ENCODE results near the gene SSC5D. TPM values are rescaled to one million over a fixed set of nuclear protein-coding genes. Genes with fewer than 3 reads are reported as not detected.

The SSC5D gene
- total RNA-seq, 1 donor: 77.4 TPM

DNA sequence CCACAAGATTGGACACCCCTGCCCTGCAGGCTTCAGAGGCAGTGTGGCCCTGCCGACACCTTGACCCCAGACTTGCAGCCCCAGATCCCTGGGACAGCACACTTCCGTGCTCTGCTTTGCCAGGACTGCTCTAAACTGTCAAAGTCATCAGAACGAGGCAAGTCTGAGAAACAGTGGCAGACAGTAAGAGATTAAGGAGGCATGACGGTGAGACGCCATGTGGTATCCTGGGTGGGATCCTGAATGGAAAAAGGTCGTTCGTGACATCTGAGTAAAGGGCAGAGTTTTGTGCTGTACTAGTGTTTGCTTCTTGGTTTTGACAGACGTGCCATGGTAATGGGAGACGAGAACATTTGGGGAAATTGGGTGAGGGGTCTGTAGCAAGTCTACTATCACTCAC lies 78.6 kb downstream of the SSC5D start:
- DNase-seq (ENCODE audit: insufficient read length, low spot score, missing footprints): peak; percentile 21
- H3K4me2 ChIP-seq (ENCODE audit: insufficient read depth, low read length): no peak overlapping the region
- no peaks in the 10 kb centered on the region for H3K4me1 ChIP-seq (ENCODE audit: insufficient read depth, low read length)
- no peak overlapping the region for H3K27ac ChIP-seq (ENCODE audit: low read depth, low read length)
- no peaks in the 10 kb centered on the region for H3K36me3 ChIP-seq (ENCODE audit: insufficient read depth, low read length)
- no peaks in the 10 kb centered on the region for H3K27me3 ChIP-seq (ENCODE audit: insufficient read depth, low read length)
- no peak overlapping the region for H2AFZ ChIP-seq (ENCODE audit: low read length)
- no peaks in the 10 kb centered on the region for H3K9me3 ChIP-seq (ENCODE audit: low read depth, low read length)
- no peak overlapping the region for H3K4me3 ChIP-seq (ENCODE audit: insufficient read depth, low read length)
- H4K20me1 ChIP-seq (ENCODE audit: insufficient read depth, low read length): no peaks in the 10 kb centered on the region
- no peaks in the 10 kb centered on the region for H3K79me2 ChIP-seq (ENCODE audit: insufficient read depth, low read length)
- TF ChIP-seq, protein P1, sequence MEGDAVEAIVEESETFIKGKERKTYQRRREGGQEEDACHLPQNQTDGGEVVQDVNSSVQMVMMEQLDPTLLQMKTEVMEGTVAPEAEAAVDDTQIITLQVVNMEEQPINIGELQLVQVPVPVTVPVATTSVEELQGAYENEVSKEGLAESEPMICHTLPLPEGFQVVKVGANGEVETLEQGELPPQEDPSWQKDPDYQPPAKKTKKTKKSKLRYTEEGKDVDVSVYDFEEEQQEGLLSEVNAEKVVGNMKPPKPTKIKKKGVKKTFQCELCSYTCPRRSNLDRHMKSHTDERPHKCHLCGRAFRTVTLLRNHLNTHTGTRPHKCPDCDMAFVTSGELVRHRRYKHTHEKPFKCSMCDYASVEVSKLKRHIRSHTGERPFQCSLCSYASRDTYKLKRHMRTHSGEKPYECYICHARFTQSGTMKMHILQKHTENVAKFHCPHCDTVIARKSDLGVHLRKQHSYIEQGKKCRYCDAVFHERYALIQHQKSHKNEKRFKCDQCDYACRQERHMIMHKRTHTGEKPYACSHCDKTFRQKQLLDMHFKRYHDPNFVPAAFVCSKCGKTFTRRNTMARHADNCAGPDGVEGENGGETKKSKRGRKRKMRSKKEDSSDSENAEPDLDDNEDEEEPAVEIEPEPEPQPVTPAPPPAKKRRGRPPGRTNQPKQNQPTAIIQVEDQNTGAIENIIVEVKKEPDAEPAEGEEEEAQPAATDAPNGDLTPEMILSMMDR (IDR thresholded peaks at IDR 0.05; ENCODE audit: extremely low read depth, low read depth, low read length): no peak

DNA sequence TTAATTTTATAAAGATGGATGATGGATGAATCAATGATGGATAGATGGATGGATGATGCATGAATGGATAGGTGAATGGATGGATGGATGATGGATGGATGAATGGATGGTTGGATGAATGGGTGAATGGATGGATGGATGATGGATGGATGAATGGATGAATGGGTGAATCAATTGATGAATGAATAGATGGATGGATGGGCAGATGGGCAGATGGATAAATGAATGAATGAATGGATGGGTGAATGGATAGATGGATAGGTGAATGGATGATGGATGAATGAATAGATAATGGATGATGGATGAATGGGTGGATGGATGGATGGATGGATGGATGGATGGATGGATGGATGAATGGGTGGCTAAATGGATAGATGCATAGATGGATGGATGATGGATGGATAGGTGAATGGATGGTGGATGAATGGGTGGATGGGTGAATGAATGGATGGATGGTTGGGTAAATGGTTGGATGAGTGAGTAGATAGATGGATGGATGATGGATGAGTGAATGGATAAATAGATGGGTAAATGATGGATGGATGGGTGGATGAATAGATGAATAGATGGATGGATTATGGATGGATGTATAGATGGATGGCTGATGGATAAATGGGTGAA lies 79.6 kb downstream of the SSC5D start:
- DNase-seq (ENCODE audit: insufficient read length, low spot score, missing footprints): no peak
- H3K27ac ChIP-seq (ENCODE audit: low read depth, low read length): no peak overlapping the region
- no peaks in the 10 kb centered on the region for H3K27me3 ChIP-seq (ENCODE audit: insufficient read depth, low read length)
- TF ChIP-seq, protein P1 (IDR thresholded peaks at IDR 0.05; ENCODE audit: extremely low read depth, low read depth, low read length): no peak
- H3K4me3 ChIP-seq (ENCODE audit: insufficient read depth, low read length): no peak overlapping the region
- H3K4me2 ChIP-seq (ENCODE audit: insufficient read depth, low read length): no peak overlapping the region
- no peaks in the 10 kb centered on the region for H4K20me1 ChIP-seq (ENCODE audit: insufficient read depth, low read length)
- no peaks in the 10 kb centered on the region for H3K36me3 ChIP-seq (ENCODE audit: insufficient read depth, low read length)
- H3K4me1 ChIP-seq (ENCODE audit: insufficient read depth, low read length): no peaks in the 10 kb centered on the region
- H3K9me3 ChIP-seq (ENCODE audit: low read depth, low read length): no peaks in the 10 kb centered on the region
- no peaks in the 10 kb centered on the region for H3K79me2 ChIP-seq (ENCODE audit: insufficient read depth, low read length)
- no peak overlapping the region for H2AFZ ChIP-seq (ENCODE audit: low read length)

Other genes starting within 250 kb of the SSC5D start
- 27.1 and 32.6 TPM in 2 replicates for gene PPP6R1, start 229.4 kb upstream of the SSC5D start, total RNA-seq
- 20.6 and 26.4 TPM in 2 replicates for gene HSPBP1, start 208.3 kb upstream of the SSC5D start, total RNA-seq
- 1.8 and 4.0 TPM in 2 replicates for gene BRSK1, start 204.4 kb upstream of the SSC5D start, total RNA-seq
- under 0.01 and 0.29 TPM in 2 replicates for gene TMEM150B, start 163.1 kb upstream of the SSC5D start, total RNA-seq
- gene KMT5C, start 148.6 kb upstream of the SSC5D start, total RNA-seq: 9.7 and 10.9 TPM in 2 replicates
- not detected in 2 replicates for gene COX6B2, start 133.7 kb upstream of the SSC5D start, total RNA-seq
- not detected in 2 replicates for gene GARIN5B, start 125.2 kb upstream of the SSC5D start, total RNA-seq
- gene IL11, start 118.0 kb upstream of the SSC5D start, total RNA-seq: 0.36 and 1.2 TPM in 2 replicates
- not detected in 2 replicates for gene TMEM190, start 111.6 kb upstream of the SSC5D start, total RNA-seq
- 0.29 TPM in 1 of 2 replicates, not detected in the other for gene TMEM238, start 104.1 kb upstream of the SSC5D start, total RNA-seq
- gene RPL28, start 102.5 kb upstream of the SSC5D start, total RNA-seq: 223 and 310 TPM in 2 replicates
- 37.3 and 66.9 TPM in 2 replicates for gene UBE2S, start 80.6 kb upstream of the SSC5D start, total RNA-seq
- gene SHISA7, start 45.1 kb upstream of the SSC5D start, total RNA-seq: not detected in 2 replicates
- gene ISOC2, start 26.8 kb upstream of the SSC5D start, total RNA-seq: 55.4 and 65.1 TPM in 2 replicates
- not detected in 2 replicates for gene C19orf85, start 23.7 kb upstream of the SSC5D start, total RNA-seq
- 1.5 and 2.9 TPM in 2 replicates for gene ZNF628, start 11.8 kb upstream of the SSC5D start, total RNA-seq
- gene NAT14, start 3.2 kb upstream of the SSC5D start, total RNA-seq: 8.3 and 11.2 TPM in 2 replicates
- not detected in 2 replicates for gene SBK2, start 48.7 kb downstream of the SSC5D start, total RNA-seq
- not detected in 2 replicates for gene SBK3, start 57.1 kb downstream of the SSC5D start, total RNA-seq
- 6.9 and 7.4 TPM in 2 replicates for gene ZNF579, start 92.4 kb downstream of the SSC5D start, total RNA-seq
- gene FIZ1, start 111.1 kb downstream of the SSC5D start, total RNA-seq: 2.9 and 3.6 TPM in 2 replicates
- gene ZNF524, start 111.9 kb downstream of the SSC5D start, total RNA-seq: 11.2 TPM in 2 replicates
- 1.4 and 1.5 TPM in 2 replicates for gene ZNF865, start 117.2 kb downstream of the SSC5D start, total RNA-seq
- gene ZNF784, start 136.1 kb downstream of the SSC5D start, total RNA-seq: 6.5 and 8.7 TPM in 2 replicates
- 6.5 and 8.3 TPM in 2 replicates for gene ZNF580, start 152.6 kb downstream of the SSC5D start, total RNA-seq
- gene ZNF581, start 155.2 kb downstream of the SSC5D start, total RNA-seq: 25.7 and 28.6 TPM in 2 replicates
- 10.5 and 13.3 TPM in 2 replicates for gene CCDC106, start 159.8 kb downstream of the SSC5D start, total RNA-seq
- gene U2AF2, start 166.6 kb downstream of the SSC5D start, total RNA-seq: 64.5 and 70.2 TPM in 2 replicates
- 25.0 and 31.5 TPM in 2 replicates for gene EPN1, start 186.8 kb downstream of the SSC5D start, total RNA-seq
- gene NLRP9, start 250.0 kb downstream of the SSC5D start, total RNA-seq: not detected in 2 replicates

Measured in osteoblast (primary cell).